Tibial nerve (tissue), 4 donors: ENCODE data around the gene RNASE1.

Source experiments
- CTCF ChIP-seq, 5 experiments: fragments of 200-600 bp in 3 of 5; fragments of 450-650 bp in 2 of 5; sonication (generic) in 3 of 5; IDR thresholded peaks; one replicate each; pipeline ENCODE4 v1.5.1; 2016 to 2019; ENCODE audit warnings: antibody characterized with exemption in 5 of 5, mild to moderate bottlenecking in 3 of 5, moderate library complexity in 2 of 5
- EP300 ChIP-seq, 2 donors: sonication (generic); formaldehyde crosslinking; IDR thresholded peaks; one replicate each; pipeline ENCODE4 v1.6.1; 2017; ENCODE audit warnings: antibody characterized with exemption in 2 of 2, mild to moderate bottlenecking in 1 of 2
- POLR2A ChIP-seq, 2 donors: fragments of 450-650 bp; IDR thresholded peaks; one replicate each; pipeline ENCODE4 v1.6.1; 2017; ENCODE audit warnings: antibody characterized with exemption in 2 of 2, mild to moderate bottlenecking in 2 of 2, moderate library complexity in 2 of 2

- no peak for TF ChIP-seq POLR2A (IDR thresholded peaks at IDR 0.05)
- no peak for TF ChIP-seq CTCF (IDR thresholded peaks at IDR 0.05)
- no peak for TF ChIP-seq EP300 (IDR thresholded peaks at IDR 0.05)
Measured at GRCh38 chr14:20797164-20797563, 5.5 kb downstream of the RNASE1 start.
